Activated CD8-positive, alpha-beta T cell treated with anti-CD3 and anti-CD28 coated beads, Interleukin-2, amount 10 ng/mL, durations not matched to agents 7 days and 5 days (primary cell): ENCODE data around the gene ITGB1BP1. TPM values are rescaled to one million over a fixed set of nuclear protein-coding genes. Genes with fewer than 3 reads are reported as not detected.

Experiments
- ATAC-seq: fragments of 150-1000 bp; cut with Tn5 transposase; one replicate; pipeline ENCODE4 v1.10.0; 2021; ENCODE audit warnings: moderate library complexity
- CTCF ChIA-PET: fragments of 350-600 bp; sonication (Branson Sonifier 250); formaldehyde crosslinking; loops from one replicate; lab custom pipeline; 2021; ENCODE audit warnings: antibody characterized with exemption; lab: Charles Lee
- POLR2A ChIA-PET: fragments of 350-600 bp; sonication (Branson Sonifier 250); formaldehyde crosslinking; loops from one replicate; lab custom pipeline; 2021; ENCODE audit warnings: antibody characterized with exemption; lab: Charles Lee
- DNase-seq: peaks from one replicate; pipeline ENCODE4 v3.0.0-alpha.2; 2020
- H3K27ac Mint-ChIP-seq: one replicate; pipeline ENCODE4 v1.8.0; 2021; ENCODE audit warnings: mild to moderate bottlenecking, mixed read lengths
- H3K27me3 Mint-ChIP-seq: one replicate; pipeline ENCODE4 v1.8.0; 2021; ENCODE audit warnings: low read depth, mixed read lengths
- H3K36me3 Mint-ChIP-seq: one replicate; pipeline ENCODE4 v1.8.0; 2021; ENCODE audit warnings: low read depth, mixed read lengths
- H3K4me1 Mint-ChIP-seq: one replicate; pipeline ENCODE4 v1.8.0; 2021; ENCODE audit warnings: low read depth, mixed read lengths
- H3K4me3 Mint-ChIP-seq: one replicate; pipeline ENCODE4 v1.8.0; 2021; ENCODE audit warnings: mild to moderate bottlenecking, mixed read lengths
- H3K9me3 Mint-ChIP-seq: one replicate; pipeline ENCODE4 v1.8.0; 2022; ENCODE audit warnings: mixed read lengths; ENCODE audit not compliant: insufficient read depth
- total RNA-seq, 2 experiments: library from RNA; stranded (reverse); gene quantifications; one replicate each; pipeline ENCODE4 v1.2.3, GENCODE V29; 2021

Gene ITGB1BP1, protein sequence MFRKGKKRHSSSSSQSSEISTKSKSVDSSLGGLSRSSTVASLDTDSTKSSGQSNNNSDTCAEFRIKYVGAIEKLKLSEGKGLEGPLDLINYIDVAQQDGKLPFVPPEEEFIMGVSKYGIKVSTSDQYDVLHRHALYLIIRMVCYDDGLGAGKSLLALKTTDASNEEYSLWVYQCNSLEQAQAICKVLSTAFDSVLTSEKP
- 100 to 1,000 TPM; 170 to 177 TPM for total RNA-seq

DNA sequence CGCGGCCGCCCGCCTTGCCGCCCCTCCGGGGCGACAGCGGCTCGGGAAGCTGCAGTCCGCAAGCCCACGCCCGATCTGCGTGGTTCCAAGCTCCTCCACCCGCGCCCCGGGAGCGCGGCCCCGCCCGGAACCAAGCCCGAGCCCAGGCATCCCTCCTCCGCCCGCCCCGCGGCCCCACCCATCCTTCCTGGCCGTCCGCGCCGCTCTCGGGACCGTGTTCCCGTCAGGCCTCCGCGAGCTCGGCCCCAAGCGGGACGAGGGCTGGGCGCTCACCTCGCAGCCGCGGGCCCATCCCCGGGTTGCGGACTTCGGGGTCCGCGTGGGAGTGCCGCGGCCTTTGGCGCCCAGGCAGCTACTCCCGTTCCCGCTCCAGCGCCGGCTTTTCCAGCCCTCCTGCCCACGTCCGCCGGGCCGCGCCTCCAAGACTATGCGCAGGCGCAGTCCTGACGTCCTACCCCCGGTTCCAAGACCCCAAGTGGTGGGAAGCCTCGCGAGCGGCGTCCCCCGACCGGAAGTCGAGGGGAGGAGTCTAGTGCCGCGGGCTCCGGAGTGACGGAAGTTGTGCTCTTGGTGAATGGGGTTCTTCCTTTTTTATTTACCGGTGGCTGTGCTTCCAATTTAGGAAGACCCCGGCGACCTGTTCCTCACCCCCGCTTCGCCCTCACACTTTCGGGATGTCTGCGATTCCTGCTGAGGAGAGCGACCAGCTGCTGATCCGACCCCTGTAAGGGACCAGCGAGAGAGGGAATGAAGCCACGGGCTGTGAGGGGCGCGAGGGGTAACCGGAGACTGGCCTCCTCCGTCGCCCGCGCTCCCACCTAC, at the start of gene ITGB1BP1, which contains the start of gene CPSF3:
TSS of gene ITGB1BP1 (minus strand) at position 429 of the 822 bp plus-strand sequence. CDS start 4,831 bp downstream, outside the sequence.
TSS of gene CPSF3 (plus strand) at position 555 of the 822 bp plus-strand sequence. CDS start at position 675, 120 bp downstream.
- H3K27me3 Mint-ChIP-seq, result no peaks in the 10 kb centered on the region
- DNase-seq (peak; percentile 98), ATAC-seq (peak; percentile 89)
- H3K36me3 Mint-ChIP-seq, result peaks cover 26% of the 10 kb centered on the region
- H3K9me3 Mint-ChIP-seq, result no peaks in the 10 kb centered on the region
- no peak within 1 kb of the TSS for H3K4me3 Mint-ChIP-seq
- POLR2A ChIA-PET, result interaction anchor here (1.0 to 4.9 kb wide), 6 partner anchors 11 to 700 kb away, joined by 4 to 20 read pairs (median 8); partner anchors contain the start of genes ADAM17, IAH1, RRM2 and YWHAQ
- H3K27ac Mint-ChIP-seq, result peak within 1 kb of the TSS; percentile 91
- CTCF ChIA-PET, result interaction anchor here (0.9 kb wide), 1 partner anchor 47 kb away, joined by 4 read pairs; no protein-coding TSS in a partner anchor
- H3K4me1 Mint-ChIP-seq, result peaks cover 32% of the 10 kb centered on the region

DNA sequence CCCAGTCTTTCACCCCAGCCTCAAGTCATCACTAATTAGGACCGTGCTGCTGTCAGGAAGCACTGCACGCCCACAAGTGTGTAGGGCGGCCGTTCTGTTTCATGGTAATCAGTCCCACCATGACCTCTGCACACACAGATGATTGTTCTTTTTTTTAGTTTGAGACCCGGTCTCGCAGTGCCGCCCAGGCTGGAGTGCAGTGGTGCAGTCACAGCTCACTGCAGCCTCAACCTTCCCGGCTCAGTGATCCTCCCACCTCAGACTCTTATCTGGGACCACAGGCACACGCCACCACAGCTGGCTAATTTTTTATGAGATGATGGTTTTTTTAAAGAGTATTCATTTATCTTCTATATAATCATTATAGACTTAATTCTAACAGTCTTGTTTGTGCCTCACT, 49.2 kb upstream of the ITGB1BP1 start:
- no peak for DNase-seq
- H3K36me3 Mint-ChIP-seq, result peaks cover 44% of the 10 kb centered on the region
- H3K27ac Mint-ChIP-seq, result no peak overlapping the region
- peak overlapping the region; percentile 79 for H3K4me3 Mint-ChIP-seq
- peaks cover 29% of the 10 kb centered on the region for H3K4me1 Mint-ChIP-seq
- ChIA-PET CTCF (interaction anchor here (0.8 to 1.6 kb wide), 2 partner anchors 17 to 329 kb away, joined by 3 to 4 read pairs; no protein-coding TSS in a partner anchor), POLR2A (interaction anchor here (3.1 to 3.5 kb wide), 3 partner anchors 49 to 158 kb away, joined by 13 to 20 read pairs (median 20); partner anchors contain the start of genes ADAM17, CPSF3, ITGB1BP1 and YWHAQ)
- no peaks in the 10 kb centered on the region for H3K9me3 Mint-ChIP-seq
- no peak for ATAC-seq
- no peaks in the 10 kb centered on the region for H3K27me3 Mint-ChIP-seq

GRCh38 chr2:9471206-9471605, 47.9 kb upstream of the ITGB1BP1 start:
- no peaks in the 10 kb centered on the region for H3K9me3 Mint-ChIP-seq
- no peak for ATAC-seq
- no peak overlapping the region for H3K27ac Mint-ChIP-seq
- H3K4me1 Mint-ChIP-seq, result peaks cover 19% of the 10 kb centered on the region
- H3K36me3 Mint-ChIP-seq, result peaks cover 39% of the 10 kb centered on the region
- POLR2A ChIA-PET, result no interaction called here
- CTCF ChIA-PET, result interaction anchor here (0.6 to 1.0 kb wide), 3 partner anchors 47 to 513 kb away, joined by 3 to 4 read pairs (median 3); no protein-coding TSS in a partner anchor
- H3K4me3 Mint-ChIP-seq, result no peak overlapping the region
- no peak for DNase-seq
- H3K27me3 Mint-ChIP-seq, result no peaks in the 10 kb centered on the region

GRCh38 chr2:9467687-9468086, 44.4 kb upstream of the ITGB1BP1 start:
- peaks cover 33% of the 10 kb centered on the region for H3K36me3 Mint-ChIP-seq
- H3K9me3 Mint-ChIP-seq, result no peaks in the 10 kb centered on the region
- no peak overlapping the region for H3K27ac Mint-ChIP-seq
- peaks cover 8% of the 10 kb centered on the region for H3K4me1 Mint-ChIP-seq
- ChIA-PET CTCF (no interaction called here), POLR2A (interaction anchor here (1.2 kb wide), 1 partner anchor 13 kb away, joined by 3 read pairs; no protein-coding TSS in a partner anchor)
- no peaks in the 10 kb centered on the region for H3K27me3 Mint-ChIP-seq
- no peak for ATAC-seq
- H3K4me3 Mint-ChIP-seq, result no peak overlapping the region
- DNase-seq, result no peak

DNA sequence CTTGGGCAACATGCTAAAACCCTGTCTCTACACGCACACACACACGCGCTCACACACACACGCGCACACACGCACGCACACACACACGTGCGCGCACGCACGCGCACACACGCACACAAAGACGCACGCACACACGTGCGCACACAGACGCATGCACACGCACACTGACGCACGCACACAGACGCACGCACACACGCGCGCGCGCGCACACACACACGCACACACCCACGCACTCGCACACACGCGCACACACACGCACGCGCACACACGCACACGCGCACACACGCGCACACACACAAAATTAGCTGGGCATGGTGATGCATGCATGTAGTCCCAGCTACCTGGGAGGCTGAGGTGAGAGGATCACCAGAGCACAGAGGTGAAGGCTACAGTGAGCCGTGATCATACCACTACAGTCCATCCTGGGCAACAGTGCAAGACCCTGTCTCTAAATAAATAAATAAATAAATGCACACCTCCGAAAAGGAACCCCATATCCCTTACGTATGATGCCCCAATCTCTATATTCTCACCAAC, 42.9 kb upstream of the ITGB1BP1 start:
- H3K4me3 Mint-ChIP-seq, result no peak overlapping the region

DNA sequence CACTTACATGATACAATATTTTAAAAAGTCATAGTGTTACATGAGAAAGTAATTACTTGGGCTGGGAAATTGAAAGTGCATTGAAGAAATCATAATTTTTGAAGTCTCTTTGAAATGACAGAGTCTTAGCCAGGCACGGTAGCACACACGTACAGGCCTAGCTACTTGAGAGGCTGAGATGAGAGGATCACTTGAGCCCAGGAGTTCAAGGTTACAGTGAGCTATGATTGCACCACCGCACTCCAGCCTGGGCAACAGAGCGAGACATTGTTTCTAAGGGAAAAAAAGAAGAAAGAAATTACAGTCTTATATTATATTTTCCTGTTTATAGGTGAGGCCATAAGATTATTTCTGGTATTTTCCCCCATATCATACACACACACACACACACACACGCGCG, 41.8 kb upstream of the ITGB1BP1 start:
- POLR2A ChIA-PET, result interaction anchor here (1.2 kb wide), 1 partner anchor 8 kb away, joined by 4 read pairs; no protein-coding TSS in a partner anchor

More for the DNA sequence above, 42.9 kb upstream of the ITGB1BP1 start:
- CTCF ChIA-PET, result interaction anchor here (1.2 kb wide), 1 partner anchor 9 kb away, joined by 3 read pairs; the partner anchor contains the start of gene IAH1
- DNase-seq (no peak), ATAC-seq (no peak)
- H3K36me3 Mint-ChIP-seq, result peaks cover 29% of the 10 kb centered on the region
- H3K27ac Mint-ChIP-seq, result no peak overlapping the region
- no peaks in the 10 kb centered on the region for H3K9me3 Mint-ChIP-seq
- POLR2A ChIA-PET, result no interaction called here
- H3K4me1 Mint-ChIP-seq, result peaks cover 8% of the 10 kb centered on the region
- H3K27me3 Mint-ChIP-seq, result no peaks in the 10 kb centered on the region

GRCh38 chr2:9463698-9464034, 40.3 kb upstream of the ITGB1BP1 start:
- Mint-ChIP-seq H3K9me3 (no peaks in the 10 kb centered on the region), H3K27me3 (no peaks in the 10 kb centered on the region), H3K27ac (peak overlapping the region; percentile 9), H3K36me3 (peaks cover 45% of the 10 kb centered on the region), H3K4me3 (no peak overlapping the region), H3K4me1 (peaks cover 8% of the 10 kb centered on the region)
- ChIA-PET POLR2A (no interaction called here), CTCF (no interaction called here)
- DNase-seq, result peak; percentile 27
- no peak for ATAC-seq

More for the DNA sequence above, 41.8 kb upstream of the ITGB1BP1 start:
- Mint-ChIP-seq H3K4me1 (peaks cover 8% of the 10 kb centered on the region), H3K27me3 (no peaks in the 10 kb centered on the region), H3K36me3 (peaks cover 36% of the 10 kb centered on the region), H3K27ac (no peak overlapping the region), H3K9me3 (no peaks in the 10 kb centered on the region), H3K4me3 (no peak overlapping the region)
- ATAC-seq, result no peak
- CTCF ChIA-PET, result interaction anchor here (1.2 kb wide), 1 partner anchor 10 kb away, joined by 3 read pairs; the partner anchor contains the start of gene IAH1
- DNase-seq, result no peak

DNA sequence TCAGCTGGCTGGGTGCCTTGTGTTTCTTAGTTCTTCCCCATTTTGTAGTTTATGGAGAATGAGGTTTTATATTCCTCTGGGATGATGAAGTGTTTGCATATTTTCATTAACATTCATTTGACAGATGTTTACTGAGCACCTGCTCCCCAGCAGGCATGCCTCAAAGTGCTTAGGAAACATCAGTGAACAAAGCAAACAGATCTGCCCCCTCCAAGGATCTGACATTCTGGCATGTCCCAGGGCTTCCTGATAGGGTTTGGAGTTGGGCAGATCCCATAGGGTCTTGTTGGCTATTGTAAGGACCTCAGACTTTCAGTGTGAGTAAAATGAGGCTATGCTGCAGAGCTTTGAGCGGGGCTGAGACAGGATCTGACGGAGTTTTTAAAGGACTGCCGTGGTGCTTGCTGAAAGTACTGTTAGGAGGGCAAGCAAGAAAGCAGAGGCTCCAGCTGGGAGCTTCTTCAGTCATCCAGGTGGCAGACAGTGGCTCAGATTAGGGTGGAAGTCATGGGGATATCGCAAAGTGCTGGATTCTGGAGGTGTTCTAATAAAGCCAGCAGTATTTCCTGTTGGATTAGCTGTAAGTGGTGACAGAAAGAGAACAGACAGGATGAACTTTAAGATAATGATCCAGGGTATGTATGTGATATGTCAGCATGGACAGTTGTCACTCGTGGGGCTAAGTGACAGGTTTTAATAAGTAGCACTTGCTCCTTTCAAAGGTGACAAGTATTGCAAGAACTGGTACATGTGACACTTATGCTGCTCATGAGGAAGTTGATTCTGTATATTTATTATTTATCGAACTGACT, 39.8 kb upstream of the ITGB1BP1 start:
- ATAC-seq, result no peak
- Mint-ChIP-seq H3K36me3 (peaks cover 45% of the 10 kb centered on the region), H3K27ac (peak overlapping the region; percentile 10), H3K4me3 (no peak overlapping the region), H3K27me3 (no peaks in the 10 kb centered on the region), H3K9me3 (no peaks in the 10 kb centered on the region), H3K4me1 (peaks cover 8% of the 10 kb centered on the region)
- ChIA-PET CTCF (no interaction called here), POLR2A (no interaction called here)
- DNase-seq, result no peak

DNA sequence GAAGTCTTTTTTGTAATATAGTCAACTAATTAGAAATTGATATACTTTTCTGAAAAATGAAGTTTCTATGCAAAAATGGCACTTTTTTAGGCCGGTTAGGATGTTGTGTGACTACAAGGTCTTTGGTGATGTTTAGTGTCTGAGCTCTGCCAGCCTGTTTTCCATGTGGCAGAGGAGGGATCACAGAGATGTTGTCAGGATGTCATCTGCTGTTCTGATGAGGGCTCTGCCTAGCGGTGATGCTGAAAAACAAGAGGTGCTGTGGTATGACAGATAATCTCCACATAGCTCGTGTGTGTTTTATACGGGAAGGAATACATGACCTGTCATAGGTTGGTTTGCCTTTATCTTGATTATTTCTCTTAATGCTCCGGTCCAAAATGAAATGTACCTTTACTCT, 39.0 kb upstream of the ITGB1BP1 start:
- ChIA-PET CTCF (no interaction called here), POLR2A (no interaction called here)
- Mint-ChIP-seq H3K27ac (no peak overlapping the region), H3K36me3 (peaks cover 42% of the 10 kb centered on the region), H3K4me1 (peaks cover 8% of the 10 kb centered on the region), H3K4me3 (no peak overlapping the region), H3K27me3 (no peaks in the 10 kb centered on the region), H3K9me3 (no peaks in the 10 kb centered on the region)
- ATAC-seq (no peak), DNase-seq (no peak)

DNA sequence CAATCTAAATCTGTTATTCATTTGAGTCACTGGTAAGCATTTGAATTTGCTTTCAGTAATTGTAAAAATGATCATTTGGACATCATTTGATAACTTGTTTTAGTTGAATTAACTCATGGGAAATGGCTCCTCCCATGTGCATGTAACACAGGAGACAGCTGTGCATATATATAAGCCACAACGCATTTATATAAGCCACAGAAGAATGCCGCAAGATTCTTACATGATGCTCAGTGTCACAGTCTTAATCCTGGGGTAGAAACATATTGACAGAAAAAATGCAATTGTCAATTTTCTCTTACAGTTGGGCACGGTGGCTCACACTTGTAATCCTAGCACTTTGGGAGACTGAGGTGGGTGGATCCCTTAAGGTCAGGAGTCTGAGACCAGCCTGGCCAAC, 37.8 kb upstream of the ITGB1BP1 start:
- Mint-ChIP-seq H3K27me3 (no peaks in the 10 kb centered on the region), H3K36me3 (peaks cover 44% of the 10 kb centered on the region), H3K27ac (no peak overlapping the region), H3K9me3 (no peaks in the 10 kb centered on the region), H3K4me3 (no peak overlapping the region), H3K4me1 (peaks cover 8% of the 10 kb centered on the region)
- ChIA-PET CTCF (no interaction called here), POLR2A (no interaction called here)
- ATAC-seq (no peak), DNase-seq (no peak)
